Astrocyte of the hippocampus (primary cell): Measurements from ENCODE around the gene TMEM128.
A peak's percentile ranks its signal among the peaks of the same experiment; 100 is the strongest.
"Not testable (repeated sequence)": the region's sequence is repeated elsewhere in the genome, so short reads cannot be mapped to it uniquely, and the experiment has no call there.

Experiments used
- DNase-seq: peaks from one replicate; pipeline ENCODE4 v3.0.0; 2011; ENCODE audit warnings: low read depth, low spot score

The TMEM128 gene

DNA sequence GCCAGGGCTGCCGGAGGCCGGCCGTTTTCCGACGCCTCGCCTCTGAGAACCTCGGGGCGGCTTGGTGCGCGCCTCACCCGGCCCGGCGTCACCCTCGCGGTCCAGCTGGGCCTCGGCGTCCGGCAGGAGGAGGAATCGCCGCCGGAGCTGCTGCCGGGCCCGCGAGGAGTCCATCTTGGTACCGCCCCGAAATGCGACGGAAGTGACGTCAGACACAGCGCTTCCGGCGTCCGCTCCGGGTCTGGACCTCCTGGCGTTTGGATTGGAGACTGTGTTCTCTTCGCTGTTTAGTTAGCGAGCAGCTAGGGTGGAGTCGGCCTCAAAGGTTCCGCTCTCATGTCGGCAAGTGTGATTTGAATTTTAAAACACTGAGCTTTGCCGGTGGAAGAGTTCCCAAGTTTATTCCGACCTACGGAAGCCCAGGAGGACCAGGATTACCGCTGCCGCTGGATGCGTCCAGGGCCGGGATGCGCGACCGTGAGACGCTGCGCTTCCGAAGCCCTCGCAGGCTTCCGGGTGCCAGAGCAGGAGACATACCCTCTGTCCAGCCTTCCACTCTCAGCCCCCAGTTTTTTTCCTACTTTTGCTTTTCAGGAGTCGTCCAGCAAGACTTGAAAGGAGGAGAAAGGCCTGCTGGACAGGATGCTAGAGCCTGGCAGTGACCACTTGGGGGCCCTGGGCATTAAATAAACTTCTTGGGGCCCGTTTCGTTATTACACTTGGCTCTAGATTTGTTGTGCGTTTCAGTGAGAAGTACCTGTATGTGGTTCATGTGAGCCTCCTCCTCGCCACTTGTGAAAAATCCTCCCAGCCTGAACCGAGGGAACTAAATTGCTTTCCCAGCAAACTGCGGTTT is at the start of gene TMEM128:
Gene TMEM128, minus strand, starts transcription at position 195 of the 856 bp plus-strand sequence. Its CDS starts 21 bp downstream, at position 174.
- DNase-seq: peak; percentile 97

DNA sequence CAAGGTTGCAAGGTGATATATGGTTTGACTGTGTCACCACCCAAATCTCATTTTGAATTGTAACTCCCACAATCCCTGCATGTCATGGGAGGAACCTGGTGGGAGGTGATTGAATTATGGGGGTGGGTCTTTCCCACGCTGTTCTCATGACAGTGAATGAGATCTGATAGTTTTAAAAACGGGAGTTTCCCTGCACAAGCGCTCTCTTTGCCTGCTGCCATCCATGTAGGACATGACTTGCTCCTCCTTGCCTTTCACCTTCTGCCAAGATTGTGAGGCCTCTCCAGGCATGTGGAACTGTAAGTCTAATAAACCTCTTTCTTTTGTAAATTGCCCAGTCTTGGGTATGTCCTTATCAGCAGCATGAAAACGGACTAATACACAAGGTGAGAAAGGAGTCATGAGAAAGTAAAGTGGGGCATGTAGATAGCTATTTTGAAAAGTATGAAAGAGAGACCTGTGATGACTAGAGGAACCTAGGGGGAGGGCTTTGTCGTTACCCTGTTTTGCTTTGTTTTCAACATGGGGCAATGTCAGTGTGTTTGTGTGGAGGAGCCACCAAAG is 48.3 kb upstream of the TMEM128 start:
- DNase-seq: no peak

- no peak for DNase-seq
Observed at GRCh38 chr4:4293279-4293678, 45.3 kb upstream of the TMEM128 start.

DNA sequence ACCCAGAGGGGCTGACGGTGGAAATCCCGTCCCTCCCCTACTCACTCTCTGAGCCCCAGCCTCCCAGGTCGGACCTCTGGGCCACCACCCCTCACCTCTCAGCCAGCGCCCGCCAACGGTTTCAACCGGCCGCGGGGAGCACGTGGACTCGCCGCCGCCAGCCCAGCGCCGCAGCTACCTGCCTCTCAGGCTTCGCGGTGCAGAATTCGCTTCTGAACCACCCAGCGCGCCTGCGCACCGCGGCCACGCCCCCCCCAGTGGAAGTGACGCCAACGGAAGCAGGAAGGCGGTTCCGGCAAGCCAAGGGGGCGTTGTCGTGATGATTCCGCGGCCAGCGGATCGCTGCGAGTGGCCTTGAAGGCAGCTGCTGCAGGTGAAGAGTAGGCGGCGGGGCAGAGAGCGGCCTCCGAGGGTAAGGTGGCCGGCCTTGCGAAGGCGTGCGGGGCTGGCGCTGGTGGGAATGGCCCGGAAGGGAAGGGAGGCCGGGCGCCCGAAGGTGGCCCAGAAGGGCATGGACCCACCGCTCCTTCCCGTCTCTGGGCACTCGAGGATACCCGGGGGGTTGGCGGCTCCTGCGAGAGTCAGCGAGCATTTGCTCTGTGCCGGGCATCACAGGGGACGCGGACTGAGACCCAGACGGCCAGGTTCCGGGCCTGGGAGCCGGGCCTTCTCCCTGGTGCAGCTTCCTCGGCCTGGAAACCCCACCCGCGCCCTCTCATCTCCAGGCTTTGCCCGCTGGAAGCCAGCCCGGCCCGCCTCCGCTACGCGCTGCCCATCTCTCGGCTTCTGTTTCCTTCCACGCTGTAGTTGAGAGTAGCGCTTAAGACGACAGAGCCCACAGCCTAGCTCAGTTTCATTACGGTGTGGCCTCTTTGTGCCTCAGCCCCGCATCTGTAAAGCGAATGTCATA is 42.2 kb upstream of the TMEM128 start, which contains the start of the genes LYAR and ZBTB49:
Gene LYAR, minus strand, starts transcription at position 214 of the 910 bp plus-strand sequence. CDS start 6,412 bp downstream, outside the sequence.
Gene ZBTB49, plus strand, starts transcription at position 311 of the 910 bp plus-strand sequence. CDS start 9,695 bp downstream, outside the sequence.
- peak; percentile 97 for DNase-seq

DNA sequence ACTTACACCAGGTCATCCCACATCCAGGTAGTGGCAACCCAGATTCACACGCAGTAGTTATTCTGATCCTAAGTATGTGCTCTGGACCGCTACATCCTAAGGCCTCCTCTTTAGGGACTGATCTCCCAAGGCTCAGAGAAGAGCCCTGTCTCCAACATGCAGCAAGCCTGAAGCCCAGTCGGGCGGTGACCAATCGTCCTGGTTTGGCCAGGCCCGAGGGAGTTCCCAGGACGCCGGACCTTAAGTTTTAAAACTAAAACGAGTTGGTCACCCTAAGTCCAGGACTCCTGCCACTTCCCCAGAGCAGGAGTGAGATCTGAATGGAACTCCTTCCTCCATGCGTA is 41.5 kb upstream of the TMEM128 start:
- DNase-seq: no peak

GRCh38 chr4:4289055-4289454 is 41.0 kb upstream of the TMEM128 start:
- DNase-seq: no peak

DNA sequence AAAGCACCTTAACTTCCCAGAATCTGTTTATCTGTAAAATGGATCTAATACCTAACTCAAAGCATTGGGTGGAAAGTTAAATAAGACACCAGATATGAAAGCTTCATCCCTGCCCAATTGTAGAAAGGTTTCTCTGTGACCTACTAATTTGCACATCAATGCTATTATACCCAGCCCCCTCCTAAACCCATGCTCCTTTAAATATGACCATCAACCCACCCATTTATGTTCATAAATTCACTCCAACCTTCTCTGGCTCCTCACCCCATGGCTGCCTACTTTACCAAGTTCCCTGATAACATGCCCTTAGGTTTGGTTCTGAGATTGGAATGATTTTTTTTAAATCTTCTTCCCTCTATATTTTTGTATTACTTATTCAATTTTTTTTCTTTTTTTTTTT is 40.1 kb upstream of the TMEM128 start:
- DNase-seq: no peak

- DNase-seq: no peak
Observed at GRCh38 chr4:4284827-4285618, 37.0 kb upstream of the TMEM128 start.

- DNase-seq: no peak
Observed at GRCh38 chr4:4281787-4282186, 33.8 kb upstream of the TMEM128 start.

GRCh38 chr4:4277531-4277930 is 29.5 kb upstream of the TMEM128 start:
- DNase-seq: no peak

DNA sequence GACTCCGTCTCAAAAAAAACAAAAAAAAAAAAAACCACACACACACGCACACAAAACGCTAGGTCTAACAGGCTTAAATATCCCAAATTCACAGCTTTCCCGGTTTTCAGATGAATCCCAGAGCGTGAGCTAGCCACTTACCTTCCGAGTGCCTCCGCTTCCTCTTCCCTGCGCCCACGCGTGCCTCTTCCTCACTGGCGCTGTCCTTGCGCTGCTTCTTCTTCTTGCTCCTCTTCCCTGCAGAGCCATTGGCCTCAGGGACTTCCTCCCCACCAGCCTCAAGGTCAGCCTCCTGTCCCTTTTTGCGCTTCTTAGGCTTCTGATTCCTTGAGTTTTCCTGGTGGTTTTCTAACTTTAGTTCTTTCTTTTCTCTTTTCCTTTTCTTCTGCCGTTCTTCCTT is 26.2 kb upstream of the TMEM128 start:
- no peak for DNase-seq

DNA sequence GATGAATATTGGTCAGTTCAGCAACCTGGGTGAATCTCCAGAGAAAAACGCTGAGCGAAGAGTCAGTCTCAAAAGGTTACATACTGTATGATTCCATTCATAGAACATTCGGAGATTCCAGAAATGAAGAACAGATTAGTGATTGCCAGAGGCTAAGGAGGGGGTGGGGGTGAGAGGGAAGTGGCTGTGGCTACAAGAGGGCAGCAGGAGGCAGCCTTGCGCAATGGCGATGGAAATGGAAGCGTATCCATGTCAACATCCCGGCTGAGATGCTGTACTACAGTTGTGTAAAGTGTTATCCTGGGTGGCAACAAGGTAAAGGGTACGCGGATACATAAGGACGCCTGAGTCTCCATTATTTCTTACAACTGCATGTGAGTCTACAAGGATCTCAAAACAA is 23.9 kb upstream of the TMEM128 start:
- no peak for DNase-seq

DNA sequence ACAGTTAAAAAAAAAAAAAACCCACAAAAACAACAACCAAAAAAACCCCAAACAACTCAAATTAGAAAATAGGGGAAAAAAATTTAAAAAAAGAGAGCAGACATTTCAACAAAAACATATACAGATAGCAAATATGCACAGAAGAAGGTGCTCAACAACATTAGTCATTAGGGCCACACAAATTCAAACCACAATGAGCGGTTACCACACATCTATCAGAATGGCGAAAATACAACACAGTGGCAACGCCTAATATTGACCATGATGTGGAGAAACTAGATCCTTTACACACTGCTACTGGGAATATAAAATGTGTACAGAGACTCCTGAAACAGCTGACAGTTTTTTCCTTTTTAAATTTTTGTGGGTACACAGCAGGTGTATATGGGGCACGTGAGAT is 22.5 kb upstream of the TMEM128 start:
- no peak for DNase-seq

- no peak for DNase-seq
Observed at GRCh38 chr4:4269856-4270255, 21.8 kb upstream of the TMEM128 start.

GRCh38 chr4:4269331-4269731 is 21.3 kb upstream of the TMEM128 start:
- no peak for DNase-seq

DNA sequence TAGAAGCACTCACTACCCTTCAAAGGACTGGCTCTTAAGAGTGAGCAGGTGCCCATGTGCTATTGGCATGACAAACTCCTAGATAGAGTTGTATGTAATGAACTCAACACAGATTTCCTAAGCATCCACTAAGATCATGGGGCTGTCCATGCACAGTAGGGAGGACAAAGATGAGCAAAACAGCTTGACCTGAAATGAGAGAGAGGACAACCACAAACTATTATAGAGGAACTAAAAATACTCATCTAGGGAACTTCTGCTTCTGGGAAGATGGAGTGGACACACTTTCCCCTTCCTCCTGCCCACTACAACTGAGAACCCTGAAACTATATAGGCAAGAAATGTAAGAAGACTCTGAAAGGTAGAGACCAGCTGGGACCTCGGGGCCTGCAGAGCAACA is 20.8 kb upstream of the TMEM128 start:
- DNase-seq: no peak

GRCh38 chr4:4267981-4268380 is 20.0 kb upstream of the TMEM128 start:
- peak; percentile 65 for DNase-seq

- DNase-seq: peak; percentile 52
Observed at GRCh38 chr4:4260185-4260751, 12.2 kb upstream of the TMEM128 start.

- no peak for DNase-seq
Observed at GRCh38 chr4:4259484-4260100, 11.6 kb upstream of the TMEM128 start.

- not testable (repeated sequence) for DNase-seq
Observed at GRCh38 chr4:4257705-4258104, 9.7 kb upstream of the TMEM128 start.
